Measurements from ENCODE around the gene ARHGAP23.

The ARHGAP23 gene

GRCh38 chr17:38538906-38539305 lies 110.6 kb downstream of the ARHGAP23 start:
- TF ChIP-seq CTCF (conservative IDR thresholded peaks at IDR 0.05; ENCODE audit: low read length) (no peak), EZH2phosphoT487 (IDR thresholded peaks at IDR 0.05; ENCODE audit: borderline replicate concordance) (no peak)
- H3K9ac ChIP-seq (ENCODE audit: low read depth, low read length, poor library complexity, severe bottlenecking), result no peak overlapping the region
- no peaks in the 10 kb centered on the region for H3K27me3 ChIP-seq (ENCODE audit: insufficient read depth, low read length, poor library complexity, severe bottlenecking)
- H3K9me3 ChIP-seq (ENCODE audit: insufficient read depth, low read depth, low read length), result no peaks in the 10 kb centered on the region
- H2AFZ ChIP-seq (ENCODE audit: low read length), result no peak overlapping the region
- H3K9me2 ChIP-seq (replicated peaks; ENCODE audit: low read depth, low read length), result no peaks in the 10 kb centered on the region
- H4K20me1 ChIP-seq (ENCODE audit: insufficient read depth, low read length, poor library complexity, severe bottlenecking), result no peaks in the 10 kb centered on the region
- H3F3A ChIP-seq (ENCODE audit: low read depth), result no peaks in the 10 kb centered on the region
- no peak overlapping the region for H3K4me2 ChIP-seq (ENCODE audit: low read depth, low read length, poor library complexity, severe bottlenecking)
- H3K4me3 ChIP-seq (ENCODE audit: low read length, poor library complexity, severe bottlenecking), result no peak overlapping the region
- H3K4me1 ChIP-seq (ENCODE audit: insufficient read depth, low read length, poor library complexity, severe bottlenecking), result no peaks in the 10 kb centered on the region
- no peaks in the 10 kb centered on the region for H3K79me2 ChIP-seq (ENCODE audit: insufficient read depth, low read length)
- H3K36me3 ChIP-seq (ENCODE audit: insufficient read depth, low read length), result no peaks in the 10 kb centered on the region

- H3K79me2 ChIP-seq (ENCODE audit: insufficient read depth, low read length), result no peaks in the 10 kb centered on the region
- no peaks in the 10 kb centered on the region for H3K9me3 ChIP-seq (ENCODE audit: insufficient read depth, low read depth, low read length)
- no peak overlapping the region for H3K4me3 ChIP-seq (ENCODE audit: low read length, poor library complexity, severe bottlenecking)
- no peak overlapping the region for H2AFZ ChIP-seq (ENCODE audit: low read length)
- no peak for TF ChIP-seq CTCF (conservative IDR thresholded peaks at IDR 0.05; ENCODE audit: low read length)
- no peak for TF ChIP-seq EZH2phosphoT487 (IDR thresholded peaks at IDR 0.05; ENCODE audit: borderline replicate concordance)
- H3F3A ChIP-seq (ENCODE audit: low read depth), result no peaks in the 10 kb centered on the region
- no peaks in the 10 kb centered on the region for H3K27me3 ChIP-seq (ENCODE audit: insufficient read depth, low read length, poor library complexity, severe bottlenecking)
- H3K9ac ChIP-seq (ENCODE audit: low read depth, low read length, poor library complexity, severe bottlenecking), result no peak overlapping the region
- H3K4me1 ChIP-seq (ENCODE audit: insufficient read depth, low read length, poor library complexity, severe bottlenecking), result no peaks in the 10 kb centered on the region
- H3K4me2 ChIP-seq (ENCODE audit: low read depth, low read length, poor library complexity, severe bottlenecking), result no peak overlapping the region
- no peaks in the 10 kb centered on the region for H3K36me3 ChIP-seq (ENCODE audit: insufficient read depth, low read length)
- no peaks in the 10 kb centered on the region for H3K9me2 ChIP-seq (replicated peaks; ENCODE audit: low read depth, low read length)
- no peaks in the 10 kb centered on the region for H4K20me1 ChIP-seq (ENCODE audit: insufficient read depth, low read length, poor library complexity, severe bottlenecking)
These were observed 111.1 kb downstream of the ARHGAP23 start for GRCh38 chr17:38539386-38539785.

DNA sequence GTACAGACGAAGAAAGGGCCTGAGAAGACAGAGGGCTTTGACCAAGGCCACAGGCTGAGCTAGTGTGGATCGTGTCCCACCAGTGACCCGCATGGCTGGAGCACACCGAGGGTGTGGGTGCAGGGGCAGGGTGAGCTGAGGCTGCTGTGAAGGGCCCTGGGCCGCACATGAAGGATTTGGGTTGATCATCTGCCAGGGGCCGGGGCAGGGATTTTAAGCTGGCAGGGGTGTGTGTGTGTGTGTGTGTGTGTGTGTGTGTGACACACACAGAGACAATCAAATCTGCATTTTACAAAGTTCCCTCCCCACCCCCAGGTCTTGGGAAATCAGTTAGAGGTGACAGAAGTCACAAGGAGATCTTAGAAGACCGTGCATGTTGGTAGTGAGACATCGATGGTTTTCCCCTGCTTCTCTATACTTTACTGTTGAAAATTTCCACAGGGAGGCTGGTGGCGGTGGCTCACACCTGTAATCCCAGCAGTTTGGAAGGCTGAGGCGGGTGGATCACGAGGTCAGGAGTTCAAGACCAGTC lies 112.3 kb downstream of the ARHGAP23 start:
- Histone ChIP-seq H4K20me1 (ENCODE audit: insufficient read depth, low read length, poor library complexity, severe bottlenecking) (no peaks in the 10 kb centered on the region), H3K79me2 (ENCODE audit: insufficient read depth, low read length) (no peaks in the 10 kb centered on the region), H3K4me3 (ENCODE audit: low read length, poor library complexity, severe bottlenecking) (no peak overlapping the region), H3K4me2 (ENCODE audit: low read depth, low read length, poor library complexity, severe bottlenecking) (no peak overlapping the region), H3K9ac (ENCODE audit: low read depth, low read length, poor library complexity, severe bottlenecking) (no peak overlapping the region), H3K9me3 (ENCODE audit: insufficient read depth, low read depth, low read length) (no peaks in the 10 kb centered on the region), H2AFZ (ENCODE audit: low read length) (no peak overlapping the region), H3K4me1 (ENCODE audit: insufficient read depth, low read length, poor library complexity, severe bottlenecking) (no peaks in the 10 kb centered on the region), H3K27me3 (ENCODE audit: insufficient read depth, low read length, poor library complexity, severe bottlenecking) (no peaks in the 10 kb centered on the region), H3K36me3 (ENCODE audit: insufficient read depth, low read length) (no peaks in the 10 kb centered on the region), H3K9me2 (replicated peaks; ENCODE audit: low read depth, low read length) (no peaks in the 10 kb centered on the region), H3F3A (ENCODE audit: low read depth) (no peaks in the 10 kb centered on the region)
- TF ChIP-seq EZH2phosphoT487 (IDR thresholded peaks at IDR 0.05; ENCODE audit: borderline replicate concordance) (no peak), CTCF (conservative IDR thresholded peaks at IDR 0.05; ENCODE audit: low read length) (no peak)
